H1 (cell line): ENCODE data around the gene AQP4. TPM values are rescaled to one million over a fixed set of nuclear protein-coding genes. Genes with fewer than 3 reads are reported as not detected.

ENCODE experiments used
- CTCF ChIA-PET: fragments of 300-600 bp; sonication (Branson Sonifier 250); formaldehyde crosslinking; loops from one replicate; lab custom pipeline; 2021; ENCODE audit not compliant: partially characterized antibody; lab: Charles Lee
- POLR2A ChIA-PET: fragments of 300-600 bp; sonication (Branson Sonifier 250); formaldehyde crosslinking; loops from one replicate; lab custom pipeline; 2021; ENCODE audit warnings: inconsistent platforms; ENCODE audit not compliant: partially characterized antibody; lab: Charles Lee
- DNase-seq, 2 experiments: peaks; one replicate each; pipeline versions ENCODE4 v3.0.0 to v3.0.0-alpha.2; 2010 to 2022; ENCODE audit warnings: low spot score in 2 of 2, low read depth in 1 of 2, mixed read lengths in 1 of 2
- FAIRE-seq: peaks from 2 replicates; lab custom pipeline; 2011; peaks lifted over from hg19 to GRCh38; lab: Jason Lieb, UNC
- H2AFZ ChIP-seq: 2 replicates; pipeline ENCODE4 v1.8.1; 2012; ENCODE audit warnings: low read length, inconsistent platforms
- H2AK5ac ChIP-seq: 2 replicates; pipeline ENCODE4 v1.6.1; 2013; ENCODE audit warnings: low read depth, low read length
- H2BK120ac ChIP-seq: replicated peaks from 2 replicates; pipeline ENCODE3; 2013; ENCODE audit warnings: low read depth, low read length, inconsistent platforms
- H2BK12ac ChIP-seq: 2 replicates; pipeline ENCODE4 v1.6.1; 2013; ENCODE audit warnings: low read depth, low read length
- H2BK15ac ChIP-seq: 2 replicates; pipeline ENCODE4 v1.6.1; 2013; ENCODE audit warnings: low read length
- H2BK20ac ChIP-seq: 2 replicates; pipeline ENCODE4 v1.6.1; 2013; ENCODE audit warnings: low read length
- H2BK5ac ChIP-seq: 2 replicates; pipeline ENCODE4 v1.6.1; 2013; ENCODE audit warnings: low read depth, low read length
- H3K14ac ChIP-seq: 2 replicates; pipeline ENCODE4 v1.6.1; 2013; ENCODE audit warnings: inconsistent platforms; ENCODE audit not compliant: insufficient read length
- H3K18ac ChIP-seq: 2 replicates; pipeline ENCODE4 v1.6.1; 2013; ENCODE audit warnings: low read length; ENCODE audit errors: extremely low read depth
- H3K23ac ChIP-seq: 2 replicates; pipeline ENCODE4 v1.6.1; 2013; ENCODE audit warnings: inconsistent platforms; ENCODE audit not compliant: insufficient read length
- H3K23me2 ChIP-seq: 2 replicates; pipeline ENCODE4 v1.6.1; 2013; ENCODE audit warnings: low read depth, low read length
- H3K27ac ChIP-seq: 2 replicates; pipeline ENCODE4 v1.6.1; 2011; ENCODE audit warnings: low read depth, low read length, inconsistent platforms
- H3K27me3 ChIP-seq, 4 experiments: replicated peaks in 1 of 4; 1 replicate in 1 of 4; 2 replicates in 3 of 4; pipeline versions ENCODE4 v1.6.1 to v1.8.1; 2011 to 2013; ENCODE audit warnings: low read length in 3 of 4, mild to moderate bottlenecking in 3 of 4, inconsistent platforms in 2 of 4, mixed read lengths in 2 of 4, moderate library complexity in 1 of 4; ENCODE audit not compliant: control insufficient read depth in 3 of 4, insufficient read depth in 3 of 4; ENCODE audit errors: extremely low read depth in 1 of 4
- H3K36me3 ChIP-seq, 4 experiments: 2 replicates each; pipeline versions ENCODE4 v1.6.1 to v1.8.1; 2011 to 2013; ENCODE audit warnings: mild to moderate bottlenecking in 4 of 4, low read length in 3 of 4, moderate library complexity in 2 of 4, control low read depth in 1 of 4, inconsistent platforms in 1 of 4; ENCODE audit not compliant: insufficient read depth in 4 of 4, control insufficient read depth in 2 of 4
- H3K4ac ChIP-seq: replicated peaks from 2 replicates; pipeline ENCODE3; 2013; ENCODE audit warnings: low read length, low read depth, mixed read lengths, inconsistent platforms; ENCODE audit not compliant: insufficient read length
- H3K4me1 ChIP-seq, 4 experiments: replicated peaks in 1 of 4; 1 replicate in 1 of 4; 2 replicates in 3 of 4; pipeline versions ENCODE4 v1.6.1 to v1.8.1; 2011 to 2013; ENCODE audit warnings: low read length in 3 of 4, inconsistent platforms in 2 of 4, mixed read lengths in 1 of 4; ENCODE audit not compliant: insufficient read depth in 4 of 4, control insufficient read depth in 3 of 4
- H3K4me2 ChIP-seq, 2 experiments: 2 replicates each; pipeline versions ENCODE4 v1.6.1 to v1.8.1; 2011 to 2013; ENCODE audit warnings: low read depth in 2 of 2, low read length in 2 of 2, control low read depth in 1 of 2, inconsistent platforms in 1 of 2, mild to moderate bottlenecking in 1 of 2; ENCODE audit not compliant: insufficient read depth in 1 of 2
- H3K4me3 ChIP-seq, 4 experiments: fragments of 200-600, 300-600 bp in 1 of 4; sonication (generic), shearing (Covaris generic), sonication (Bioruptor Twin) in 1 of 4; 2 replicates each; pipeline versions ENCODE4 v1.5.1 to v1.8.1; 2011 to 2016; ENCODE audit warnings: low read length in 4 of 4, low read depth in 3 of 4, control low read depth in 2 of 4, inconsistent platforms in 2 of 4, mild to moderate bottlenecking in 2 of 4, mixed read lengths in 1 of 4, moderate library complexity in 1 of 4; ENCODE audit not compliant: insufficient read depth in 2 of 4; ENCODE audit errors: extremely low read depth in 1 of 4
- H3K56ac ChIP-seq: replicated peaks from 2 replicates; pipeline ENCODE3; 2013; ENCODE audit warnings: low read depth, mild to moderate bottlenecking, mixed read lengths, low read length, inconsistent platforms; ENCODE audit not compliant: insufficient read length
- H3K79me1 ChIP-seq: 2 replicates; pipeline ENCODE4 v1.6.1; 2013; ENCODE audit warnings: low read depth, low read length, control low read depth
- H3K79me2 ChIP-seq, 2 experiments: 2 replicates each; pipeline versions ENCODE4 v1.6.1 to v1.8.1; 2012 to 2013; ENCODE audit warnings: low read length in 2 of 2, mild to moderate bottlenecking in 2 of 2, inconsistent platforms in 1 of 2; ENCODE audit not compliant: insufficient read depth in 2 of 2, control insufficient read depth in 1 of 2
- H3K9ac ChIP-seq, 4 experiments: replicated peaks in 1 of 4; 1 replicate in 1 of 4; 2 replicates in 3 of 4; pipeline versions ENCODE4 v1.6.1 to v1.8.1; 2011 to 2013; ENCODE audit warnings: low read depth in 3 of 4, low read length in 3 of 4, control low read depth in 2 of 4, mild to moderate bottlenecking in 2 of 4, moderate library complexity in 2 of 4, inconsistent platforms in 1 of 4; ENCODE audit errors: extremely low read depth in 1 of 4
- H3K9me3 ChIP-seq, 2 experiments: 2 replicates each; pipeline versions ENCODE4 v1.6.1 to v1.8.1; 2012 to 2013; ENCODE audit warnings: mild to moderate bottlenecking in 2 of 2, moderate library complexity in 2 of 2, control low read depth in 1 of 2, inconsistent platforms in 1 of 2, low read depth in 1 of 2, low read length in 1 of 2, mixed read lengths in 1 of 2; ENCODE audit not compliant: insufficient read depth in 2 of 2
- H4K20me1 ChIP-seq, 2 experiments: replicated peaks in 1 of 2; 2 replicates each; pipeline versions ENCODE3 to v1.8.1; 2011 to 2013; ENCODE audit warnings: inconsistent platforms in 2 of 2, low read length in 2 of 2, mild to moderate bottlenecking in 1 of 2; ENCODE audit not compliant: insufficient read depth in 2 of 2, control insufficient read depth in 1 of 2
- H4K5ac ChIP-seq: 2 replicates; pipeline ENCODE4 v1.6.1; 2013; ENCODE audit warnings: low read length, low read depth, mixed read lengths, inconsistent platforms; ENCODE audit not compliant: insufficient read length
- H4K8ac ChIP-seq: 2 replicates; pipeline ENCODE4 v1.8.0; 2013; ENCODE audit warnings: mild to moderate bottlenecking, moderate library complexity, low read length, inconsistent platforms; ENCODE audit not compliant: insufficient read depth; ENCODE audit errors: extremely low read depth
- H4K91ac ChIP-seq: replicated peaks from 2 replicates; pipeline ENCODE3; 2013; ENCODE audit warnings: low read length, mixed read lengths, inconsistent platforms; ENCODE audit not compliant: insufficient read length
- ATF2 ChIP-seq: IDR thresholded peaks from 2 replicates; pipeline ENCODE4 v1.6.1; 2012; ENCODE audit warnings: low read length, inconsistent platforms
- CEBPB ChIP-seq: IDR thresholded peaks from 2 replicates; pipeline ENCODE4 v1.6.1; 2012; ENCODE audit warnings: low read depth, low read length
- CHD2 ChIP-seq: IDR thresholded peaks from 2 replicates; pipeline ENCODE4 v1.6.1; 2012; ENCODE audit warnings: low read length, improper control_type of control experiment
- CTBP2 ChIP-seq: IDR thresholded peaks from 2 replicates; pipeline ENCODE4 v1.7.0; 2011; ENCODE audit warnings: borderline replicate concordance, mild to moderate bottlenecking, moderate library complexity, mixed read lengths, low read length; ENCODE audit not compliant: insufficient read depth, insufficient read length
- EP300 ChIP-seq, 2 experiments: IDR thresholded peaks; 1 replicate in 1 of 2; 2 replicates in 1 of 2; pipeline ENCODE4 v1.6.1; 2011 to 2012; ENCODE audit warnings: low read depth in 2 of 2, low read length in 2 of 2, mild to moderate bottlenecking in 2 of 2, borderline replicate concordance in 1 of 2, inconsistent platforms in 1 of 2, moderate library complexity in 1 of 2
- KDM4A ChIP-seq: IDR thresholded peaks from one replicate; pipeline ENCODE4 v1.7.1; 2012; ENCODE audit warnings: low read depth, mild to moderate bottlenecking, moderate library complexity, low read length, inconsistent platforms; ENCODE audit not compliant: severe bottlenecking
- KDM5A ChIP-seq: fragments of 200-600 bp; IDR thresholded peaks from 2 replicates; pipeline ENCODE4 v1.7.1; 2012; ENCODE audit warnings: mild to moderate bottlenecking, low read length, inconsistent platforms, mixed read lengths
- NANOG ChIP-seq: IDR thresholded peaks from 2 replicates; pipeline ENCODE4 v1.6.1; 2011; ENCODE audit warnings: low read length, low read depth, mild to moderate bottlenecking, inconsistent platforms; ENCODE audit not compliant: insufficient read depth, poor library complexity, severe bottlenecking
- RFX5 ChIP-seq: IDR thresholded peaks from 2 replicates; pipeline ENCODE4 v1.6.1; 2011; ENCODE audit warnings: low read depth, low read length, improper control_type of control experiment, borderline replicate concordance
- SP2 ChIP-seq: IDR thresholded peaks from 2 replicates; pipeline ENCODE4 v1.6.1; 2012; ENCODE audit warnings: mild to moderate bottlenecking, low read length, inconsistent platforms
- SP4 ChIP-seq: IDR thresholded peaks from 2 replicates; pipeline ENCODE4 v1.6.1; 2012; ENCODE audit warnings: low read length, inconsistent platforms
- SRF ChIP-seq: IDR thresholded peaks from 2 replicates; pipeline ENCODE4 v1.6.1; 2011; ENCODE audit warnings: mild to moderate bottlenecking, low read depth, low read length, moderate library complexity
- TCF12 ChIP-seq: IDR thresholded peaks from 2 replicates; pipeline ENCODE4 v1.6.1; 2011; ENCODE audit warnings: low read depth, mild to moderate bottlenecking, low read length
- TEAD4 ChIP-seq: IDR thresholded peaks from 2 replicates; pipeline ENCODE4 v1.6.1; 2012; ENCODE audit warnings: low read depth, low read length, inconsistent platforms, mixed read lengths
- polyA plus RNA-seq, 7 experiments: library from polyadenylated mRNA; depleted of rRNA in 3 of 7; stranded (reverse) in 5 of 7; unstranded in 2 of 7; fragments of >200 nt in 5 of 7; fragments of 200-250 nt in 2 of 7; gene quantifications; 1 replicate in 5 of 7; 2 replicates in 1 of 7; 4 replicates in 1 of 7; pipeline versions ENCODE4 v1.2.1 to v1.2.3, GENCODE V29; 2011 to 2013; ENCODE audit warnings: missing spikeins in 2 of 7, mixed read lengths in 2 of 7
- total RNA-seq: library from RNA; stranded (reverse); fragmentation: NEBNext Ultra II Directional; extraction: Animal tissue kit (Norgen Biotek cat#: 25700); gene quantifications from 2 replicates; pipeline ENCODE4 v1.2.1, GENCODE V29; 2021

AQP4 gene
- total and polyA plus RNA-seq, 2 of the 8 experiments (the other 6 are each of a cell fraction or from before 2014, with no cell fraction given): 2.2 to 2.8 TPM

DNA sequence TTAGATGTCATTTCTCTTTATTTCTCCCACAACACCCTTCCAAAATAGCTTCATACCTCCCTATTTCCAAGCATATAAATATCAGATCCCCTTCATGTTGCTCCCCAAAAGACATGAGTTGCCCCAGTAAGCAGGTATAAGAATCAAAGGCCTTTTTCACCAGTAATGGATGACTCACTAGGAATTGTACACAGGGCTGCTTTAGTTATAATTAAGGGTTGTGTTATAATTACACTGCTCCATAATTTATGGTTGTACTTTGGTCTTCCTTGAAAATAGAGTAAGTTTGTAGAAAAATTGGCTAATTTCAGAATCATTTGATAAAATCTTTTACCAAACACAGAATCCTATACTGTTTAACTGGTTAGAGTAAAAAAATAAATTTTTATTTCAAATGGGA is 8.8 kb upstream of the AQP4 start:
- Histone ChIP-seq H3K4me3 (no peak overlapping the region), H4K5ac (no peak overlapping the region), H3K36me3 (no peaks in the 10 kb centered on the region), H4K8ac (no peak overlapping the region), H4K20me1 (no peaks in the 10 kb centered on the region), H3K27ac (no peak overlapping the region), H3K79me1 (no peaks in the 10 kb centered on the region), H4K91ac (no peak overlapping the region), H2BK20ac (no peak overlapping the region), H3K4me1 (peaks cover 0 to 3% (median 0%) of the 10 kb centered on the region in 4 experiments; a peak in 1 of 7 replicates), H3K9me3 (0 out of 4 replicates have a peak, but pooled peaks cover 0 to 4% of the 10 kb centered on the region in 2 experiments), H3K27me3 (no peaks in the 10 kb centered on the region), H3K4ac (no peak overlapping the region), H2BK15ac (no peak overlapping the region), H3K14ac (no peak overlapping the region), H2BK5ac (no peak overlapping the region), H3K9ac (no peak overlapping the region), H2AK5ac (no peak overlapping the region), H2BK120ac (no peak overlapping the region), H2AFZ (no peak overlapping the region), H3K18ac (no peak overlapping the region), H3K23me2 (no peaks in the 10 kb centered on the region; the same call in 1 of the 2 replicates), H3K79me2 (no peaks in the 10 kb centered on the region), H3K23ac (no peak overlapping the region), H3K4me2 (no peak overlapping the region), H2BK12ac (no peak overlapping the region), H3K56ac (no peak overlapping the region)
- FAIRE-seq (no peak), DNase-seq (no peak)
- ChIA-PET POLR2A (no interaction called here), CTCF (no interaction called here)
- TF ChIP-seq TCF12: no peak
- no peak for TF ChIP-seq SP2
- TF ChIP-seq ATF2: no peak
- no peak for TF ChIP-seq SRF
- TF ChIP-seq CEBPB: no peak
- TF ChIP-seq CHD2: no peak
- TF ChIP-seq NANOG: no peak
- TF ChIP-seq SP4: no peak
- no peak for TF ChIP-seq TEAD4
- no peak for TF ChIP-seq RFX5
- TF ChIP-seq EP300 (IDR thresholded peaks at IDR 0.05; ENCODE audit: borderline replicate concordance in 1 of 2, low read depth in 2 of 2, low read length in 2 of 2): no peak
- no peak for TF ChIP-seq KDM5A
- no peak for TF ChIP-seq CTBP2
- no peak for TF ChIP-seq KDM4A
